ENCODE results near the gene IQCN. TPM values are rescaled to one million over a fixed set of nuclear protein-coding genes. Genes with fewer than 3 reads are reported as not detected.

IQCN gene
- total and polyA plus RNA-seq, 7 donors = 1.2 to 5.8 (median 3.4) TPM

DNA sequence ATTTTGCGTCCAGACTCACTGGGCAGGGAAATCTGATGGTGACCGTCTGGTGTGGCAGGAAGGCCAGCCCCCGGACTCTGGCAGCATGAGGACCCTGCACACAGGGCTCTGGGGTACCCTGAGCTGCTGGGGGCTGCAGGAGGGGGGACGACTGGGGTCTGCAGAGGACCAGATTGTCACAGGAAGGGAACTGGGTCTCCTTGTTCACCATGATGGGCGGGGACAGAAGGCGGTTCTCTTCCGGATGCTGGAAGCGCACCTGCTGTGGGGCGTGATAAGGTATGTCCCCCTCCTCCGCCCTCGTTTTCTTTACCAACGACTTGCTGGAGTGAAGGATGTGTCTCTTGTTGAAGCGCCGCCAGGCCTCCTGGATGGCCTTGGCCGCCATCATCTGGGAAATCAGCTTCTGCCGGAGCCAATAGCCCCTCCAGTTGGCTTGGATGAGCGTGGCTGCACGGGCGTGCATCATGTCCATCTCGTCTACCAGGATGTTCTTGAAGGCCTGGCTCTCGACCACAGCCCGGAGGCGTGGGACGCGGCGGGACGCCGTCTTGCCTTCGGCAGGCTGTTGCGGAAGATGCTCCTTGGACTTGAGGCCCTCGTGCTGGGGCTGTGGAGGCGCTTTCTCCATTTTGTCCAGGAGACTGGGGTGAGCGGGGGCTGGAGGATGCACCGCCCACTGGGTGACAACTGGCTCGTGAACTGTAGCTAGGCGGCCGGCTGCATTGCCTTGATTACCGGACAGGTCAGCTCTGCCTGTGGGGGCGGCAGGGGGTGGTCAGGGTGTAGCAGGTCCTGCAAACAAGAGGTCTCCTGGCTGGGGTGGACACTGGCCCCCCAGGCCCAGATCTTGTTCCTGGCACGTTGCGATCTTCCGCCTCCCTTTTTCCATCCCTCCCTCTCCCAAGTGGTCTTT is 7.2 kb downstream of the IQCN start:
- intact Hi-C loops (cut with DNase I) = no loop called here
- DNase-seq = no peak
- Histone ChIP-seq H3K4me1 (peaks cover 0 to 8% (median 0%) of the 10 kb centered on the region in 4 donors), H3K27ac (no peak overlapping the region), H3K36me3 (peaks cover 14 to 61% (median 20%) of the 10 kb centered on the region in 4 donors), H3K27me3 (no peaks in the 10 kb centered on the region), H3K4me3 (no peak overlapping the region), H3K9me3 (no peaks in the 10 kb centered on the region)
- WGBS, 2 donors = 92 to 93% methylated on average over 42 of the region's 42 CpGs
- TF ChIP-seq, protein P1, sequence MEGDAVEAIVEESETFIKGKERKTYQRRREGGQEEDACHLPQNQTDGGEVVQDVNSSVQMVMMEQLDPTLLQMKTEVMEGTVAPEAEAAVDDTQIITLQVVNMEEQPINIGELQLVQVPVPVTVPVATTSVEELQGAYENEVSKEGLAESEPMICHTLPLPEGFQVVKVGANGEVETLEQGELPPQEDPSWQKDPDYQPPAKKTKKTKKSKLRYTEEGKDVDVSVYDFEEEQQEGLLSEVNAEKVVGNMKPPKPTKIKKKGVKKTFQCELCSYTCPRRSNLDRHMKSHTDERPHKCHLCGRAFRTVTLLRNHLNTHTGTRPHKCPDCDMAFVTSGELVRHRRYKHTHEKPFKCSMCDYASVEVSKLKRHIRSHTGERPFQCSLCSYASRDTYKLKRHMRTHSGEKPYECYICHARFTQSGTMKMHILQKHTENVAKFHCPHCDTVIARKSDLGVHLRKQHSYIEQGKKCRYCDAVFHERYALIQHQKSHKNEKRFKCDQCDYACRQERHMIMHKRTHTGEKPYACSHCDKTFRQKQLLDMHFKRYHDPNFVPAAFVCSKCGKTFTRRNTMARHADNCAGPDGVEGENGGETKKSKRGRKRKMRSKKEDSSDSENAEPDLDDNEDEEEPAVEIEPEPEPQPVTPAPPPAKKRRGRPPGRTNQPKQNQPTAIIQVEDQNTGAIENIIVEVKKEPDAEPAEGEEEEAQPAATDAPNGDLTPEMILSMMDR (IDR thresholded peaks at IDR 0.05) = no peak
- TF ChIP-seq POLR2AphosphoS5 (IDR thresholded peaks at IDR 0.05) (no peak), POLR2A (IDR thresholded peaks at IDR 0.05) (no peak), EP300 (IDR thresholded peaks at IDR 0.05) (no peak)

DNA sequence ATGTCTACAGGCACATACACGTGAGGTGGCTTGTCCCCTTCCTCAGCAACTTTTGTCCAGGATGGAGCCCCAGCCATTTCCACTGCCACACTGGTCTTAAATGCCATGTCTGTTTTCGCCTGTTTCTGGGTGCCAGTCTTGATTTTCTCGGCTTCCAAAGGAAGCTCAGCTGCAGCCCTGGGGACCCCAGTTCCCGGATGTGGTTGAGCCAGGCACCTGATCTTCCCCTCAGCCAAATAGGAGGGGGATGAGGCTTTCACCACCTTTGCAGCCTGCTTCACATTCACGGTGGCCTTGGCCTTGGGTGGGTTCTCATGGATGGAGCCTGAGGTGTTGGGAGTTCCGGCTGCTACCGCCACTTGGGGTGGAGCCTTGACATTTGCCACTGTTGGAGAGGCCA is 8.7 kb downstream of the IQCN start:
- no peak overlapping the region for H3K4me3 ChIP-seq
- H3K27me3 ChIP-seq = no peaks in the 10 kb centered on the region
- no peak for DNase-seq
- no peaks in the 10 kb centered on the region for H3K9me3 ChIP-seq
- no peaks in the 10 kb centered on the region for H3K4me1 ChIP-seq
- intact Hi-C loops (cut with DNase I) = no loop called here
- peaks cover 14 to 61% (median 20%) of the 10 kb centered on the region in 4 donors for H3K36me3 ChIP-seq
- WGBS, 2 donors = 90 to 92% methylated on average over 7 of the region's 7 CpGs
- no peak for TF ChIP-seq EP300 (IDR thresholded peaks at IDR 0.05)
- TF ChIP-seq POLR2AphosphoS5 (IDR thresholded peaks at IDR 0.05) = no peak
- no peak for TF ChIP-seq POLR2A (IDR thresholded peaks at IDR 0.05)
- TF ChIP-seq, protein P1 (IDR thresholded peaks at IDR 0.05) = no peak
- H3K27ac ChIP-seq = no peak overlapping the region

DNA sequence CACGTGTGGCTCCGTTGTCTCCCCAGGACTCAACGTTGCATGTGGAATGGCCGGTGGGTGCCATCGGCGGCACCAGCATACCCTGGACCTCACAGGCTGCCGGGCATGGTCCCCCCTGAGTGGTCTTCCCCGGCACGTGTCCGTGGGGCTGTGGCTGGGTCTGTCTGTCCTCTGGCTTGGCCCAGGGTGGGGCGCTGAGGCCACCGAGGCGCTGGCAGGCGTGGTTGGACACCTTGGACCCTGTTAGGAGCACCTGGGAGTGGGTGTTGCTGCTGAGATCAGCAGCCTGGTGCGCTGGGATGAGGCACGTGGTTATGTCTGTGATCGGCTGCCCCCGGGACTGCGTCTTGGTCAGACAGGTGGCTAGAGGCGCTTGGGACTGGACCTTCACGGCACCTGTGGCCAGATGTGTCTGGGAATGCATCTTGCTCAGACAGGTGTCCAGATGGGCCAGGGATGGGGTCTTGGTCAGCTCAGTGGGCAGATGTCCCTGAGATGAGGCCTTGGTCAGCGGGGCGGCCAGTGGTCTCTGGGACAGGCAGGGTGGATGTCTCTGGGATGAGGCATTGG is 9.2 kb downstream of the IQCN start:
- Histone ChIP-seq H3K27me3 (no peaks in the 10 kb centered on the region), H3K4me3 (no peak overlapping the region), H3K9me3 (no peaks in the 10 kb centered on the region), H3K36me3 (peaks cover 14 to 61% (median 20%) of the 10 kb centered on the region in 4 donors), H3K4me1 (no peaks in the 10 kb centered on the region), H3K27ac (no peak overlapping the region)
- DNase-seq = no peak
- peak in 1 of 4 donors; percentile 12 for TF ChIP-seq POLR2AphosphoS5 (IDR thresholded peaks at IDR 0.05)
- TF ChIP-seq, protein P1 (IDR thresholded peaks at IDR 0.05) = no peak
- 92 to 95% methylated on average over 23 of the region's 23 CpGs for WGBS, 2 donors
- intact Hi-C loops (cut with DNase I) = no loop called here

DNA sequence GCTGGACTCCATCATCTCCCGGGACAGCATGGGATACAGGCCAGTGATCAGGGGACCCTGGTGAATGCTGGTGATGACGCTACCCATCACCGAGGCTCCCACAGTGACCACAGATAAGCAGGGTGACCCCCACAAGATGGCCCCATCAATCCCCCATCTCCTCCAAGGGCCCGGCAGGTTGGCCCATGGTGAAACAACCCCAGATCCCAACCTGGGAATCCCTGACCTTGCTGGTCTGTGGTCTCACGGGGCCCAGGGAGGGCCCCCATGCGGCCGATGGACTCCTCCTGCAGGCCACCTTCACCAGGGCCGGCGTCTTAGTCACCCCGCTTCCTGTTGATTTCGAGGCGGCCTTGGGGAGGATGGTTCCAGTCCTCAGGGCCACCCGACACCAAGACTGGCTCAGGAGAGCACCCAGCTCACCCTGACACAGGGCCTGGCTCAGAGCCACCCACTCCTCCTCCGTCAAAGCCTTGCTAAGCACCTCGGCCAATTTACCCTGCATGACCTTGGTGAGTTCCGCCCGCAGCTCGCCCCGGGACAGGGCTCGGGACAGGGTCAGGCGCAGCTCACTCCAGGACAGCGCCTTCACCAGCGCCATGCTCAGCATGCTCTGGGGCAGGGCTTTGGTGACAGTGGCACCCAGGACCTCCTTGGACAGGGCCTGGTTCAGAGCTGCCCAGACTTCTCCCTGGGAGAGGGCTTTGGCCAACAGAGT is 10.0 kb downstream of the IQCN start:
- no peaks in the 10 kb centered on the region for H3K27me3 ChIP-seq
- H3K4me1 ChIP-seq = no peaks in the 10 kb centered on the region
- DNase-seq = no peak
- 92 to 94% methylated on average over 23 of the region's 23 CpGs for WGBS, 2 donors
- H3K4me3 ChIP-seq = no peak overlapping the region
- no peaks in the 10 kb centered on the region for H3K9me3 ChIP-seq
- intact Hi-C loops (cut with DNase I) = no loop called here
- peaks cover 14 to 60% (median 20%) of the 10 kb centered on the region in 4 donors for H3K36me3 ChIP-seq
- no peak overlapping the region for H3K27ac ChIP-seq
- TF ChIP-seq, protein P1 (IDR thresholded peaks at IDR 0.05) = no peak
- no peak for TF ChIP-seq POLR2A (IDR thresholded peaks at IDR 0.05)
- no peak for TF ChIP-seq POLR2AphosphoS5 (IDR thresholded peaks at IDR 0.05)
- TF ChIP-seq EP300 (IDR thresholded peaks at IDR 0.05) = no peak

Data from sigmoid colon (tissue), 7 donors.